Endothelial cell of umbilical vein (primary cell): ENCODE results near the gene CD34. TPM values are rescaled to one million over a fixed set of nuclear protein-coding genes. Genes with fewer than 3 reads are reported as not detected.

ENCODE experiments used
- BruUV-seq: library from RNA; stranded (reverse); fragments of 400-500 nt; replicated peaks from 2 replicates; lab custom pipeline; 2021; lab: Mats Ljungman, UMichigan
- CTCF ChIA-PET: fragments of 300-600, 350-600 bp; sonication (Branson Sonifier 250); formaldehyde crosslinking; loops from one replicate; lab custom pipeline; 2021; ENCODE audit warnings: antibody characterized with exemption, inconsistent platforms; lab: Charles Lee
- POLR2A ChIA-PET: fragments of 300-600, 350-600 bp; sonication (Branson Sonifier 250); formaldehyde crosslinking; loops from one replicate; lab custom pipeline; 2021; ENCODE audit warnings: antibody characterized with exemption, inconsistent platforms; lab: Charles Lee
- DNase-seq: peaks from one replicate; pipeline ENCODE4 v3.0.0-alpha.2; 2011; ENCODE audit warnings: low read depth, low spot score
- FAIRE-seq: peaks from 2 replicates; lab custom pipeline; 2011; peaks lifted over from hg19 to GRCh38; lab: Jason Lieb, UNC
- H2AFZ ChIP-seq: 2 replicates; pipeline ENCODE4 v1.6.0; 2012; ENCODE audit warnings: low read depth, low read length, control low read depth, inconsistent platforms
- H3K27ac ChIP-seq: 2 replicates; pipeline ENCODE4 v1.5.1; 2011; ENCODE audit warnings: low read depth, mild to moderate bottlenecking, control low read depth, low read length, moderate library complexity; ENCODE audit not compliant: insufficient read depth
- H3K27me3 ChIP-seq, 2 experiments: 2 replicates each; pipeline versions ENCODE4 v1.6.0 to v1.6.1; 2011; ENCODE audit warnings: low read length in 2 of 2, mixed read lengths in 1 of 2; ENCODE audit not compliant: control insufficient read depth in 2 of 2, insufficient read depth in 2 of 2
- H3K36me3 ChIP-seq, 2 experiments: 2 replicates in 1 of 2; 3 replicates in 1 of 2; pipeline ENCODE4 v1.5.1; 2011; ENCODE audit warnings: low read length in 2 of 2, mild to moderate bottlenecking in 1 of 2, moderate library complexity in 1 of 2; ENCODE audit not compliant: control insufficient read depth in 2 of 2, insufficient read depth in 2 of 2; ENCODE audit errors: extremely low read depth in 1 of 2
- H3K4me1 ChIP-seq: 3 replicates; pipeline ENCODE4 v1.5.1; 2011; ENCODE audit warnings: mild to moderate bottlenecking, low read length; ENCODE audit not compliant: control insufficient read depth, insufficient read depth; ENCODE audit errors: extremely low read depth
- H3K4me2 ChIP-seq: 2 replicates; pipeline ENCODE4 v1.6.1; 2011; ENCODE audit warnings: low read length, control low read depth, mixed read lengths; ENCODE audit not compliant: insufficient read depth
- H3K4me3 ChIP-seq, 3 experiments: fragments of 200-600 bp in 1 of 3; sonication (generic), shearing (Covaris generic) in 1 of 3; replicated peaks in 1 of 3; 2 replicates each; pipeline ENCODE4 v1.5.1; 2011 to 2016; ENCODE audit warnings: control low read depth in 3 of 3, low read length in 3 of 3, mild to moderate bottlenecking in 2 of 3, inconsistent platforms in 1 of 3, low read depth in 1 of 3, moderate library complexity in 1 of 3; ENCODE audit not compliant: insufficient read depth in 1 of 3
- H3K79me2 ChIP-seq: 2 replicates; pipeline ENCODE4 v1.6.0; 2012; ENCODE audit warnings: low read length, inconsistent platforms; ENCODE audit not compliant: control insufficient read depth, insufficient read depth
- H3K9ac ChIP-seq: replicated peaks from 2 replicates; pipeline ENCODE3; 2011; ENCODE audit warnings: low read length, control low read depth; ENCODE audit not compliant: insufficient read depth; ENCODE audit errors: extremely low read depth
- H3K9me1 ChIP-seq: replicated peaks from 3 replicates; pipeline ENCODE4 v1.6.0; 2011; ENCODE audit warnings: mild to moderate bottlenecking, low read length; ENCODE audit not compliant: control insufficient read depth, insufficient read depth; ENCODE audit errors: extremely low read depth
- H3K9me3 ChIP-seq: replicated peaks from 2 replicates; pipeline ENCODE4 v1.5.1; 2012; ENCODE audit warnings: low read length, inconsistent platforms; ENCODE audit not compliant: control insufficient read depth, insufficient read depth
- H4K20me1 ChIP-seq: replicated peaks from 2 replicates; pipeline ENCODE3; 2011; ENCODE audit warnings: mild to moderate bottlenecking, low read length; ENCODE audit not compliant: control insufficient read depth, insufficient read depth; ENCODE audit errors: extremely low read depth
- CTCF ChIP-seq, 2 donors: IDR thresholded peaks; 1 replicate in 1 of 2; 2 replicates in 1 of 2; pipeline ENCODE4 v1.5.1; 2011; ENCODE audit warnings: low read length in 2 of 2, mild to moderate bottlenecking in 2 of 2, moderate library complexity in 2 of 2, control low read depth in 1 of 2, inconsistent platforms in 1 of 2, low read depth in 1 of 2; ENCODE audit not compliant: insufficient read depth in 1 of 2; ENCODE audit errors: extremely low read depth in 1 of 2
- EZH2 ChIP-seq: IDR thresholded peaks from 2 replicates; pipeline ENCODE4 v1.6.1; 2012; ENCODE audit warnings: borderline replicate concordance, low read depth, mild to moderate bottlenecking, moderate library complexity, low read length, inconsistent platforms; ENCODE audit not compliant: severe bottlenecking
- FOS ChIP-seq: IDR thresholded peaks from 2 replicates; pipeline ENCODE4 v1.6.1; 2011; ENCODE audit warnings: mild to moderate bottlenecking, low read length, moderate library complexity, borderline replicate concordance; ENCODE audit not compliant: insufficient read depth
- GATA2 ChIP-seq: IDR thresholded peaks from 2 replicates; pipeline ENCODE4 v1.7.0; 2011; ENCODE audit warnings: low read depth, mild to moderate bottlenecking, moderate library complexity, mixed read lengths, low read length; ENCODE audit not compliant: insufficient read length, insufficient read depth
- JUN ChIP-seq: IDR thresholded peaks from 2 replicates; pipeline ENCODE4 v1.6.1; 2011; ENCODE audit warnings: borderline replicate concordance, low read depth; ENCODE audit not compliant: insufficient read length, insufficient read depth
- MYC ChIP-seq: IDR thresholded peaks from one replicate; pipeline ENCODE4 v1.6.1; 2011; ENCODE audit warnings: mild to moderate bottlenecking, low read depth, low read length
- POLR2A ChIP-seq: IDR thresholded peaks from 2 replicates; pipeline ENCODE4 v1.6.1; 2012; ENCODE audit warnings: low read depth, mild to moderate bottlenecking, control low read depth, low read length
- POLR2AphosphoS5 ChIP-seq: IDR thresholded peaks from 2 replicates; pipeline ENCODE4 v1.6.1; 2012; ENCODE audit warnings: low read depth, mild to moderate bottlenecking, control low read depth, low read length, moderate library complexity; ENCODE audit not compliant: insufficient read depth
- dilution Hi-C: fragments of 300-500 bp; cut with MboI; formaldehyde crosslinking; loops from one replicate; pipeline ENCODE4 v1.15.0; 2019; ENCODE audit warnings: low sequenced_read_pairs; ENCODE audit not compliant: extremely low pct_ligation_motif_present
- intact Hi-C: fragments of 100-400 bp; cut with micrococcal nuclease; formaldehyde crosslinking; loops from one replicate; pipeline ENCODE4 v1.10.0; 2022
- polyA plus RNA-seq, 4 experiments: library from polyadenylated mRNA; depleted of rRNA in 3 of 4; stranded (reverse) in 3 of 4; unstranded in 1 of 4; fragments of >200 nt; gene quantifications; 2 replicates each; pipeline versions ENCODE4 v1.2.1 to v1.2.3, GENCODE V29; 2011 to 2012; ENCODE audit warnings: missing spikeins in 1 of 4
- total RNA-seq: library from RNA; stranded (reverse); gene quantifications from 2 replicates; pipeline ENCODE4 v1.2.3, GENCODE V29; 2021
- TF ChIP-seq, protein P1 (sequence below): IDR thresholded peaks from 2 replicates; pipeline ENCODE4 v1.6.1; 2011; ENCODE audit not compliant: insufficient read depth, insufficient read length

CD34 gene
- total and polyA plus RNA-seq, 2 donors (not counting 3 experiments of a cell fraction or from before 2014, with no cell fraction given), result 102 to 174 TPM

- DNase-seq (no peak), FAIRE-seq (no peak)
- intact Hi-C loops, result no loop called here
- CTCF ChIA-PET, result interaction anchor here (1.2 to 4.0 kb wide), 3 partner anchors 10 to 28 kb away, joined by 3 to 29 read pairs (median 4); no protein-coding TSS in a partner anchor
- Histone ChIP-seq H3K79me2 (peaks cover 75% of the 10 kb centered on the region), H3K4me2 (no peak overlapping the region), H4K20me1 (no peaks in the 10 kb centered on the region), H3K36me3 (peaks cover 6 to 8% of the 10 kb centered on the region in 2 experiments), H2AFZ (no peak overlapping the region), H3K9ac (no peak overlapping the region), H3K27ac (no peak overlapping the region), H3K4me1 (peaks cover 29% of the 10 kb centered on the region), H3K9me1 (no peaks in the 10 kb centered on the region), H3K4me3 (no peak overlapping the region), H3K9me3 (no peaks in the 10 kb centered on the region), H3K27me3 (no peaks in the 10 kb centered on the region)
- dilution Hi-C loops, result no loop called here
- POLR2A ChIA-PET, result interaction anchor here (0.5 kb wide), 1 partner anchor 30 kb away, joined by 3 read pairs; no protein-coding TSS in a partner anchor
- no TSS peak for BruUV-seq
- TF ChIP-seq GATA2 (no peak), POLR2A (no peak), EZH2 (no peak), JUN (no peak), MYC (no peak), CTCF (IDR thresholded peaks at IDR 0.05; ENCODE audit: extremely low read depth in 1 of 2, insufficient read depth in 1 of 2, low read depth in 1 of 2, low read length in 2 of 2) (no peak), POLR2AphosphoS5 (no peak), FOS (no peak)
- TF ChIP-seq, protein P1, sequence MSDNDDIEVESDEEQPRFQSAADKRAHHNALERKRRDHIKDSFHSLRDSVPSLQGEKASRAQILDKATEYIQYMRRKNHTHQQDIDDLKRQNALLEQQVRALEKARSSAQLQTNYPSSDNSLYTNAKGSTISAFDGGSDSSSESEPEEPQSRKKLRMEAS, result no peak
These were observed 53.5 kb downstream of the CD34 start for GRCh38 chr1:207857447-207857846.
